SKM-1 treated with dmso at 0.1 percent for 144 hours (cell line): ENCODE measurements around the gene GRM4.
"Not testable (repeated sequence)": the region's sequence is repeated elsewhere in the genome, so short reads cannot be mapped to it uniquely, and the experiment has no call there.

ENCODE experiments used
- DNase-seq: peaks from one replicate; lab custom pipeline; 2025; ENCODE audit not compliant: unreplicated experiment; lab: John Stamatoyannopoulos, UW

Gene GRM4

DNA sequence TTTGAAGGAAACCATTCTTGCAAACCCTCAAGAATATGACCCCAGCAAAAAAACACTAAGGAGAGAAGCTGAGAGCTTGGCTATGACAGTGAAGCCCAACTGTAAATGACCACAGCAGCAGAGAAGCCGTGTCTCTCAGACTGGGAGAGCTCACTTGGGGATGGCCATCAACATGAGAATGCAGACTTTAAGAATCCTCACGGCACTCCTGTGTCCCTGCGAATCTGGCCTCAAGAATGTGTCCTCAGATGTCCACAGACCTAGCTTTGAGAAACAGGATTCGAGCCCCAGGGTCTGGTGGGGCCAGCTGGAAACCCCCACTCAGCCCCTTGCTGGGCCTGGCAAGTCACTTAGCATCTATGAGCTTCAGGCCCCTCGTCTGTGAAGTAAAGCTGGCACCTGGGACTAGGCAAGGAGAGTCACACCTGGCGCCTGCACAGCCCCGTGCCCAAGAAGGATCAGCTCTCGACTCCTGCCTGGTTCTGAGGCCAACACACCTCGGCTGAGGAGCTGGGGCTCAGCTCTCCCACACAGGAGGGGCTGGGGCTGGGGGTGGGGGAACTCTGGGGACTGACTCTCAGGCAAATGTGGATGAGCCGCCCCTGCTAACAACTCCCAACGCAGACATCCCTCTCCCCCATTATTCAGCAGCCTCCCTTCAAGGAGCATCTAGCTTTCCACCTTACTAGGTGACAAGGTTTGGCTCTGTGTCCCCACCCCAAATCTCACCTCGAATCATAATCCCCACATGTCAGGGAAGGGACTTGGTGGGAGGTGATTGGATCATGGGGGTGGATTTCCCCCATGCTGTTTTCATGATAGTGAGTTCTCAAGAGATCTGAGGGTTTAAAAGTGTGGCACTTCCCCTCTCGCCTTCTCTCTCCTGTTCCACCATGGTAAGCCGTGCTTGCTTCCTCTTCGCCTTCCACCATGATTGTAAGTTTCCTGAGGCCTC lies 97.7 kb downstream of the GRM4 start:
- no peak for DNase-seq

DNA sequence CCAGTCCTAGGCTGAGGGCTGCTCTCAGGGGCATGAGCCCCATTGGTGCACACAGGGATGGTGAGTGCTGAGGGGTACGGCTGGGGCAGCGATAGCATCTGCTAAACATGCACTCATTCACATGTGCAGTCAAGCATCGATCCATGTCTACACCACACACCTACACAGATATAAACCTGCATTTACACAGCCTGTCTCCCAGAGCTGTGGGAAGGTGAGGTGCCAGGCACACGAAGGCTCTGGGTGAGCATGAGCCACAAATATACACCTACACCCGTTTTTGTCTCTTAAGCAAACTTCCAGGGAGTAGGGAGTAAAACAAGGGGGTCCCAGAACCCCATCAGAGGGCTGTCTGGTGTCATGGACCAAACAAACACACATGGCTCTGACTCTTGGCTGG lies 99.3 kb downstream of the GRM4 start:
- no peak for DNase-seq

DNA sequence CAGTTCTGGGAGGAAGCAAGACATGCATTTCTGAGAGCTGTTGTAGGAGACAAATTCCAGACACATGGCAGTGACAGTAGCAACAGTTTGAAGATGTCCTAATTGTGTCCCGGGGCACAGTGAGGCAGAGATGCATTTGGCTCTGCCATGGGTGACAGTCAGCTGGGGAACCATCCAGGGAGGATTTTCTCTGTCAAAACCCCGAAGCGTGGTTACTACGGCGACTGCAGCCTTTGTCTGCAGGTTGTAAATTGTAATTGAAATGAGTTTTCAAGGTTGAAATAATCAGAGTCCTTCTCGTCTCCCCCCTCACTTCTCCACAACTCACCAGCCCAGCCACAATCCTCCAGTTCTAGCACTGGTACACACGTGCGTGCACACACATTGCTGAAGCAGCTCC lies 100.1 kb downstream of the GRM4 start:
- DNase-seq = no peak

DNA sequence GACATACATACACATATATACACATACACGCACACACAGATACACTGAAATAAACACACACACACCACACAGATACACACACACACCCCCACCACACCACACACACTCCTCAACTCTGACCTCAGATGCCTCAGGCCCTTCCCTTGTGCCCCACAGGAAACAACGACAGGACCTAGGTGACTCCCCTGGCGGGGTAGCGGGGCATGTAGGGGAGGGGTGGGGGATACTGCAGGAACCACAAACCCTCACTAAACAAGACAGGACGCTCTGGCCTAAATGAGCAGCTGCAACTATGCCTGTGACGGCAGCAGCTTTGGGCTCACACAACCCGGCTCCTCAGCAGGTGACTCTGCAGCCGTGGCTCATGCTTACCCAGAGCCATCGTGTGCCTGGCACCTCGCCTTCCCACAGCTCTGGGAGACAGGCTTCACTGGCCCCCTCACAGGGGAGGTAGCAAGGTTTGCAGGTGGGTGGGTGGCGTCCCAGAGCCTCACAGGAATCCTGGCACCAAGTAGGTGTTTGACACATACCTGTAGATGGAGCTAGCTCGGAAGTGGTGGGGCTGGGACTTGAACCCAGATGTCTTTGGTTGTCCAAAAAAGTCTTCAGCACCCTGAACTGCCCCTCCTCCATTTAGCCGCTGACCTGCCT lies 100.8 kb downstream of the GRM4 start:
- no peak for DNase-seq

DNA sequence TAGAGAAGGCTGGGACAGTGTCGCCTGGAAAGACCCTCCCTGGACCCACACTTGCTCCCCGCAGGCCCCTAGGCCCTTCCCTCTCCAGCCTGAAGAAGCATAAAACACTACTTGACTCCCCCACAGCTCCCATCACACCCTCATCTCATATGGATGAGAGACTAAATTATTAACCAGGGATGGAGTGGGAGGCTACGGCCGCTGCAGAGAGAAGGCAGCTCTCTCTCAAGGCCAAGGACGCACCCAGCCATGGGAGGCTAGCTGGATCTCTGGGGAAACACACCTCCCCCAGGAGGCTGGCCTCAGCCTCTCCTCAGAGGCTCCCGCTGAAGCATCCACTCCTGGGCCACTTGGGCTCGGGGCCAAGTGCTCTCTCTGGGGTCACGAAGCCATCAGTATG lies 102.5 kb downstream of the GRM4 start:
- no peak for DNase-seq

DNA sequence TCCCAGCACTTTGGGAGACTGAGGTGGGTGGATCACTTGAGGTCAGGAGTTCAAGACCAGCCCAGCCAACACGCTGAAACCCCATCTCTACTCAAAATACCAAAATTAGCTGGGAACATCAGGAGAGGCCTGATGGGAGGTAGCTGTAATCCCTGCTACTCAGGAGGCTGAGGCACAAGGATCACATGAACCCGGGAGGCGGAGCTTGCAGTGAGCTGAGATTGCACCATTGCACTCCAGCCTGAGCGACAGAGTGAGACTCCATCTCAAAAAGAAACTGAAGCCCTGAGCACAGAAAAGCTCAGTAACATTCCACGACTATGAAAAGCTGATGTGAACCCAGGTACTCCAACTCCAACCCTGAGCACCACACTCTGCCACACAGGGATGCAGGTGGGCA lies 103.9 kb downstream of the GRM4 start:
- DNase-seq = not testable (repeated sequence)

DNA sequence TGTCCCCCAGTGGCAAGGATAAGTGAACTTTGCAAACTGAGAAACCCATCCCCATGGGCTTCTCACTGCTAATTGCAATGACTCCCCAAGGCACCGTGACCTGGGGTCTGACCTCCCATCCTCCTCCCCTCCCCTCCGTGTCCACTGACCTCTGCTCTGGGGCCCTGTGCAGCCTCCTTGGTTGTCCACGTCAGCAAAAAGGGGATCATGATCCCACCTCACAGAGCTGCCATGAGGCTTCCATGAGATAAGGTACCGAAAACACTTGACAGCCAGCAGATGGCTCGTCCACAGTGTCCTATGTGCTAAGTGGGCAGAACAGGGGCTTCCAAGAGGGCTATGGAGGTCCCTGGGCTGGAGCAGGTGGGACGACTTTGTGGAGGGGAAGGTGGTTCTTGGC lies 104.5 kb downstream of the GRM4 start:
- DNase-seq = no peak

DNA sequence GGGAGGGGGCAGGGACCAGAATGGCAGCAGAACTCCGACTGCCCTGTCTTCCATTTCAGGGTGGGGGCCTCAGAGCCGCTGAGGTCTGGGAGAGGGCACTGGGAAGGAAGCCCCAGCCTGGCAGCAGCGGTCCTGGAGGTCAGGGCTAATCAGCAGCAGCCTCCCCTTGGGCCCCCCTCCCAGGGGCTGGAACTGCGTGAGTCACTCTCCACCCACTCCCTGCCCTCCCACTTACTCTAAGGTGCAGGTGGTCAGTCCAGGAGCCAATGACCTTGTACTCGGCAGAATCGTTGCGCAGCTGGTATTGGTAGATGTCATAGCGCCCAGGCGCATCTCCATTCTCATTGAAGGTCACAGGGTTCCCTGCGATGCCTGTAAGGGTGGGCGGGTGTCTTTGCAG lies 105.9 kb downstream of the GRM4 start:
- no peak for DNase-seq

DNA sequence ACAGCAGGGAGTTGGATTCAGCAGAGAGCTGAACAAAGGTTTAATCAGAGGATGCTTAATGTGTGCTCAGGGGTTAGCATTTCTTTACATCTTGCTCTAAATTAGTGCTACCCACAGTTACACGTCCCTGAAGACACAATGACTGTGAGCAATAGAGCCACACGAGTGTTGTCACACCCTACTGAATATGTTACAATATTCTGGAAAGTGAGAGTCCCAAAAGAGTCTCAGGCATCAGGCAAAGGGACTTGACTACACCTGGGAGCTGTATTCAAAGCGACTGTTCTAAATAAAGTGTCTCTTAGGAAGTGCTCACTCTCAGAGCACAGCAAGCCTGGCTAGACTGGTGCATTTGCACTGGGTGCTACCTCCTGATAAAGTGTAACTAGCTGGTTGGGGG lies 108.7 kb downstream of the GRM4 start:
- DNase-seq = no peak

DNA sequence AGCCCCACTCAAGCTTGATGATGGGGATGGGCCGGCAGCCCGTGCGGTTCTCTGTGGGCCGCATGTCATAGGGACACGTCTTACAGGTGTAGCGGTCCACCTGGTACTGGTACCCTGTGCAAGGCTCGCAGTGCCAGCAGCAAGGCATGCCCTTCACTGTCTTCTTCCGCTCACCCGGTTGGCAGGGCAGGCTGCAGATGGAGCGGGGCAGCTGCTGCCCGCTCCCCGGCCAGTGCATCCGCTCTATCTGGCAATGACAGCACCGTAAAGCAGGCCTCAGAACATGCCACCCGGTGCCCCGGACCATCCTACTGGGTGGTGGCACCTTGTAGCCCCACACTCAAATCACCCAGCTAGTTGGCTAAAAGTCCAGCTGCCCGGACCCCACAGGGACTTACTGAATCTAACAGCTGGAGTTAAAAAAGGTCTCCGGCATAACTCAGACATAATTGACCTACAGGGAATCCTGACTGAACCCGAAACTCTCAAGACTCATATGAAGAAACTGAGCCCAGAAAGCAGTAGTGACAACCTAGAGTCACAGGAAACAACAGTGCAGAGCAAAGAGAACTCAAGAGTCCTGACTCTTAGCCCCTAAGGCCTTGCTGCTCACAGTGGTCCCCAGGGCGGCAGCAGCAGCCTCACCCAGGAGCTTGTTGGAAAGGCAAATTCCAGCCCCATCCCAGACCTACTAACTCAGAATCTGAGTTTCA lies 109.4 kb downstream of the GRM4 start:
- no peak for DNase-seq

DNA sequence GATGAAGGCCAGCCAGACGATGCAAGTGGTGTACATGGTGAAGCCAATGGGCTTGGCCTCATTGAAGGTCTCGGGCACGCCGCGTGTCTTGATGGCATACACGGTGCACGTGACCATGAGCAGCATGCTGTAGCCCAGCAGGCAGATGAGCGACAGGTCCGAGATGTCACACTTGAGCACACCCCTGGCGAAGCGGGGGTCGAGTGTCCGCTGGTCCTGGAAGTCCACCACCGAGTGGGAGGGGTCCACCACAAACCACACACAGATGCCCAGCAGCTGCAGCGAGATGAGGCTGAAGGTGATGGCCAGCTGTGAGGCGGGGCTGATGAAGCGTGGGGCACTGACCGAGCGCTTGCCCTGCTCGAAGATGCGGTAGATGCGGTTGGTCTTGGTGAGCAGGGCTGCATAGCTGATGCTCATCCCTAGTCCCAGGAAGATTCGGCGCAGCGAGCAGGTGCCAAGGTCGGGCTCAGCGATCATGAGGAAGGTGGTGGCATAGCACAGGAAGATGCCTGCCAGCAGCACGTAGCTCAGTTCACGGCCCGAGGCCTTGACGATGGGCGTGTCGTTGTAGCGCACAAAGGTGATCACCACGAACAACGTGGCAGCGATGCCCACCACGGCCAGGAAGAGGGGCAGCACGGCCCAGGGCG lies 110.1 kb downstream of the GRM4 start:
- DNase-seq = no peak

DNA sequence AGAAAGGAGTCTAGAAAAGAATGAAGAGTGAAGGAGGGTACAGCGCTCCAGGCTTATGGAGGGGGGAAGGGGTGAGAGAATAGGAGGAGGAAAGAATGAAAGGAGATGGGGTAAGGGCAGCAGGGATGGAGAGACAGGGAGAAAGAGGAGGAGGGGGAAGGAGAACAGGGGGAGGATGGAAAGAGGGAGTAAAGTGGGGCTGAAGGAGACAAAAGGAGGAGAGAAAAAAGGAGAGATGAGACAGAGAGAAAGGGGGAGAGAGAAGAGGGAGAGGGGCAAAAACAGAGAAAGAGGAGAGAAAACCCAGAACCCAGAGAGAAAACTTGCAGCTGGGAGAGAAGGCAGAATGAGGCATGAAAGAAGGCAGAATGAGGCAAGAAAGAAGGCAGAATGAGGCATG lies 110.7 kb downstream of the GRM4 start:
- no peak for DNase-seq

DNA sequence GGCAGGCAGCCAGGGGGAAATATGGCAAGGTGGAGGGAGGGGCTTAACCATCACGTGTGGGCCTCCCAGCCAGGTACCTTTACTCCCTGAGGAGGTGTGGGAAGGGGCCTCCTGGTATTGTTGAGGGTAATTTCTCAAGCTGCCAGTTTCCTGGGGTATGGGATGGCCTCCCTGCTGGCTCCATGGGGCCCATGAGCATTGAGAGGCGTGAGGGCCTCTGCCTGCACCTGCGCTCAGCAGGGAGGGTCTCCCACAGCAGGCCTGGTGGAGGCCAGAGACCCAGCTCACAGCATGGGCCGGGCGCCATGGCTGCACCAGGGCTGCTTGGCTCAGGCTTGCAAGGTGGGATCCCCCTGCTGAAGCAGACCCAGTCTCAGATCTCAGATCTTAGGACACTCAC lies 113.0 kb downstream of the GRM4 start:
- DNase-seq = no peak

DNA sequence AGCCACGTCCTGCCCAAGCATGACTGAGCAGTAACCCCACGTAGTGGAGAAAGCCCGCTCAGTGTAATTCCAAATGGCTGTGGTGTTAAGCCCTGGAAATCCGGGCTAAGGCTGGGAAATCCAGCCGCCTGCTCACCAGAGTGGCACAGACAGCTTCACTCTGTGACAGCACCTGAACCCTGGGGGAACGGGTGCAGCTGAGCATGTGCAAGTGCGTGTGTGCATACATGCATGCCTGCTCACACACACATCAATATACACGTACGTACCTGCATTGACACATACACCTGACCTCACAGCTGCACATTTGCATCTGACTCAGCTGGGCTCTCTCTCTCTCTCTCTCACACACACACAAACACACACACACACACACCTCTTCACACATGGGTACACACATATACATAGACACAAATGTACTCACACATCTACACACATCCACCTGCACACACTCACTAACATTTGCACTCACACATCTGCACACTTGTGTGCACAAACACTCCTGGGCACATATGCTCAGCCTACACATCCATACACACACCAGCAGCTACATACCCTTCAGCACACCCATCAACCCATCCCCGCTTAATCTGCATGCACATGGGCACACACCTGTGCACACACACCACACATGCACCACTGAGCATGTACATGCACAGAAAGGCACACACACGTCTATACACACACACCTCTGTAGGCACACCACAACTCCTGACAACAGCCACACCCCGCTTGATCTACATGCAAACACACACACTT lies 114.1 kb downstream of the GRM4 start:
- DNase-seq = no peak

DNA sequence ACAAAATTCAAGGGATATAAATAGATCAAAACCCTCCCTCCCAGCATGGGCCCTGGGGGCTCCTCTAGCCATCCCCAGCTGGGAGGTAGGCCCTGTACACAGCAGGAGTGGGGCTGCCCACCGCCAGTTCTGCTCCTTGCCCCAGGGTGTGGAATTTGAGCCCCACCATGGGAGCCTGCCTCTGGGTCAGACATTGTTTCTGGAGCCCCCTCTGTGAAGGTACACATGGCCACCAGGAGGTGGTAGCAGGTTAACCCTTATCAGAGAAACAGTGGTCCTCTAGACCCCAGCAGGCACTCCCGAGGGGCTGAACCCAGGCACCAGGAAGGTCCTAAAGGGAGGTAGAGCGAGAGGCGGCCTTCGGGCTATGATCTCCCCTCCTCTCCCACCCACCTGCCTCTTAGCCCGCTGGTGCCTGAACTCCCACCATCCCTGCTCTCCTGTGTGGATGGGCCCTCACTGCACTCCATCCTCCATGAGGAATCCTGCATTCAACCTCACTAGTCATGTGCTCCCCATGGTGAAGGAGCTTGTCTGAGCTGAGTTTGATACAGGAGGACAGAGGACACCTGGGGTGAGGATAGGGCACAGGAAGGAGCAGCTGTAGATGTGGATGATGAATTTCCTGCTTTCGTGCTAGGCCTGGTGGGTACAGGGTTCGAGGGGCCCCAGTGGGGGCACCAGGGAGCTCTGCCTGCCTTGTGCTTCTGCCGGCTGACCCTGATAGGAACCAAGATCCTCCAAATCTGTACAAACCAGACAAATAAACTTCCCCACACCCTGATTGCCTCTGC lies 114.9 kb downstream of the GRM4 start:
- no peak for DNase-seq

DNA sequence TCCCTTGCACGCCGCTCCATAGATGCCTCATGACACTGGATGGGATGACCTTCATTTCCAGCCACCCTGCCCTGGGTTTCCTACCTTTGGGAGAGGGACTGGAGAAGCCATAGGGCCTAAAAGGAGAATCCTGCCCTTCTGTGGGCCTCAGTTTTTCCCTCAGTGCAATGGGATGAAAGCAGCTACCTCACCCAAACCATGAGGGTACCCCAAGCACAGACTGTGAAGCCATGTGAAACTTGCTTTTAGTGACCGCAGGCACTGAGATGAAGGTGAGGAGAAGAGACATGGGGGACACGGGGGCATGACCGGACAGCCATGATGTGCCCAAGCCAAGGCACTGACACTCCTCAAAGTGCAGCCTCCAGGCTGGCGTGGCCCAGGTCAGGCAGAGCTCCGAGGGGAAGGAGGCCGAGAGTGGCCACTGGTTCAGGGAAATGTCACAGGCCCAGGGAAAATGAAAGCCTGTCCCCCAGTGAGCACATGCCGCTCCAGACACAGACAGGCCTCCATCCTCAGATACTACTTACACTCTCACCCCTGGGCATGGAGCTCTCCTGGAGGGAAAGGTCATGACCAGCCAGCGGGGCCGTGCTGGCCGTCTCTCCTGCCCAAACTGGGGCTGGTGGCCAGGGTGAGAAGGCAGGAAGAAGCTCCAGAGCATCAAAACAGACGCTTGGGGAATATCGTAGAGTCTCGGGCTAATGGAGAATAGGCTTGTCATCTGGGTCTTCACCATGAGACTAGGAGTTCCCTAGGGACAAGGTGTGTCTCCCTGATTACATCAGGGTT lies 116.2 kb downstream of the GRM4 start:
- no peak for DNase-seq

DNA sequence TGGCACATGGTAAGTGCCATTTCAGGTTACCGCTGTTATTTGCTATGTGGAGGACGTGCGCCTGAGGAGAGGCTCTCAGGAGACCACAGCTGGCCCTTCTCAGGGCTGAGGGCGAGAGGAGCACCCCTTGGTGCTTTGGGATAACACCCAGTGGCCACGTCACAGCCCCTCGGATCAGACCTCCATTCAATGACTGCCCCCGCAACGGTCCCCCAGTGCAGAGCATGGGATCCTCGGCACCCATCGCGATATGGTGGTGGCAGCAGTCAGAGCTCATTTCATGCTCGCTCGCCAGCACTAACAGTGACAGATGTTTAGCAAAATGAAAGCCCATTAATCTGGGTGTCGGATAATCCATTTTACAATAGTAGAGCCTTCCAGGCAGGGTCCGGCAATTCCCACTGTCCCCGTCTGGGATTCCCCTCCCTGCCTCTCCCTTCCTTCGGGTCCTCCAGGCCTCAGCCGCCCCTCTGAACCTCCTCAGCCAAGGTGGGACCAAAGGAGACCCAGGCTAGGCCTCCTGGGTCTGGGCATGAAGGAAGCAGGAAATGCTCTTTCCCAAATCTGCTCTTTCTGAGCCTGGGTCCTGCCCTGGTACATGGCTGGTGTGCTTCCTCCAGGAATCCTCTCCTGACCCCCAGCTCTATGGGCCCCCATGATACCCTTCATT lies 117.1 kb downstream of the GRM4 start:
- no peak for DNase-seq

DNA sequence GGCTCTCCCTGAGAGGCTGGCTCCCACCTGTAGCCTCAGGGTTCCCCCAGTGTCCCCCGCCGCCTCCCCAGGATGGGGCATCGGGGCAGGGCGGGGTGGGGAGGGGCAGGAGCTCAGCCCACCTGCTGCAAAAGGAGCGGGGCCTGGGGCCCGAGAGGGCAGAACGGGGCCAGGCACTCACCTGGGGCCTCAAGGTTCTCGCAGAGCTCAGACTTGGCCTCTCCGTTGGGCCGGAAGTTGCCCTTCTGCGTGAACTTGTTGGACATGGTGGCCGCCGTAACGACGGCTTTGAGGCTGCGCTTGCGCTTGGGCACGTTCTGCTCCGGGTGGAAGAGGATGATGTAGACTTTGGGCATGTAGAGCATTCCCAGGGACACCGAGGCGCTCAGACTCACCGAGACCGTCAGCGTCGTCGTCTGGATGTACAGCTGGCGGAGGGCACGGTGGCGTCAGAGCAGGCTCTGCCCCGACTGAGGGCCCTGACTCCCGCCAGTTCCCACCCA lies 117.9 kb downstream of the GRM4 start:
- DNase-seq = no peak
